Esophagus muscularis mucosa (tissue), 3 donors: ENCODE results near the gene MAST3.

ENCODE experiments used
- CTCF ChIP-seq, 3 experiments: fragments of 200-600 bp in 2 of 3; fragments of 450-650 bp in 1 of 3; sonication (generic) in 2 of 3; IDR thresholded peaks; one replicate each; pipeline ENCODE4 v1.5.1; 2017 to 2019; ENCODE audit warnings: antibody characterized with exemption in 3 of 3, mild to moderate bottlenecking in 2 of 3, moderate library complexity in 1 of 3
- POLR2A ChIP-seq: fragments of 450-650 bp; IDR thresholded peaks from one replicate; pipeline ENCODE4 v1.6.1; 2017; ENCODE audit warnings: antibody characterized with exemption, moderate library complexity, mild to moderate bottlenecking, low read depth

GRCh38 chr19:18097217-18097992 lies at the start of gene MAST3:
- TF ChIP-seq POLR2A (no peak), CTCF (IDR thresholded peaks at IDR 0.05) (no peak)
